GM13977 (cell line): Measurements from ENCODE around the gene CKS1B.
A peak's percentile ranks its signal among the peaks of the same experiment; 100 is the strongest.

Experiments used
- DNase-seq: peaks from one replicate; pipeline ENCODE4 v3.0.0; 2012; ENCODE audit warnings: low spot score
- in situ Hi-C: fragments of 300-500 bp; cut with MboI; formaldehyde crosslinking; loops from one replicate; pipeline ENCODE4 v1.12.0; 2022; ENCODE audit warnings: low sequenced_read_pairs, low pct_unique_long_range_greater_than_20kb, mixed read lengths, inconsistent platforms; ENCODE audit not compliant: unreplicated experiment
- TF ChIP-seq, protein P1 (sequence below): IDR thresholded peaks from 2 replicates; pipeline ENCODE4 v1.5.1; 2012; ENCODE audit warnings: mild to moderate bottlenecking, control low read depth; ENCODE audit not compliant: insufficient read depth; ENCODE audit errors: extremely low read depth, missing control alignments

The CKS1B gene

DNA sequence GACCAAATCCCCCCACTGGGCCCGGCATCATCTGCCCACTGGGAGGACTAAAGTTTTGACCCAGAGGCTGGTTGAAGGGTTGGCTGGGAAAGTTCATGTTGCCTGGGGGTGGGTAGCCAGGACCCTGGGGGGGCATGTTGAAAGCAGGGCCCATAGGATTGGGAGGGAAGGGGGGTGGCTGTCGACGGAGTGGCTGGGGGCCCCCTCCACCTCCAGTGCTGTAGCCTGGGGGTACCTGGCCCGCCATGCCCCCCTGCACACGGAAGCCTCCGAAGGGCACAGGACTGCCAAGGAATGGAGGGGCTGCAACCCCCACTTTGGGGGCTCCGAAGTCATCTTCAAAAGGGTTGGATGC, 15.1 kb upstream of the CKS1B start:
- in situ Hi-C loops = no loop called here
- TF ChIP-seq, protein P1, sequence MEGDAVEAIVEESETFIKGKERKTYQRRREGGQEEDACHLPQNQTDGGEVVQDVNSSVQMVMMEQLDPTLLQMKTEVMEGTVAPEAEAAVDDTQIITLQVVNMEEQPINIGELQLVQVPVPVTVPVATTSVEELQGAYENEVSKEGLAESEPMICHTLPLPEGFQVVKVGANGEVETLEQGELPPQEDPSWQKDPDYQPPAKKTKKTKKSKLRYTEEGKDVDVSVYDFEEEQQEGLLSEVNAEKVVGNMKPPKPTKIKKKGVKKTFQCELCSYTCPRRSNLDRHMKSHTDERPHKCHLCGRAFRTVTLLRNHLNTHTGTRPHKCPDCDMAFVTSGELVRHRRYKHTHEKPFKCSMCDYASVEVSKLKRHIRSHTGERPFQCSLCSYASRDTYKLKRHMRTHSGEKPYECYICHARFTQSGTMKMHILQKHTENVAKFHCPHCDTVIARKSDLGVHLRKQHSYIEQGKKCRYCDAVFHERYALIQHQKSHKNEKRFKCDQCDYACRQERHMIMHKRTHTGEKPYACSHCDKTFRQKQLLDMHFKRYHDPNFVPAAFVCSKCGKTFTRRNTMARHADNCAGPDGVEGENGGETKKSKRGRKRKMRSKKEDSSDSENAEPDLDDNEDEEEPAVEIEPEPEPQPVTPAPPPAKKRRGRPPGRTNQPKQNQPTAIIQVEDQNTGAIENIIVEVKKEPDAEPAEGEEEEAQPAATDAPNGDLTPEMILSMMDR = no peak

DNA sequence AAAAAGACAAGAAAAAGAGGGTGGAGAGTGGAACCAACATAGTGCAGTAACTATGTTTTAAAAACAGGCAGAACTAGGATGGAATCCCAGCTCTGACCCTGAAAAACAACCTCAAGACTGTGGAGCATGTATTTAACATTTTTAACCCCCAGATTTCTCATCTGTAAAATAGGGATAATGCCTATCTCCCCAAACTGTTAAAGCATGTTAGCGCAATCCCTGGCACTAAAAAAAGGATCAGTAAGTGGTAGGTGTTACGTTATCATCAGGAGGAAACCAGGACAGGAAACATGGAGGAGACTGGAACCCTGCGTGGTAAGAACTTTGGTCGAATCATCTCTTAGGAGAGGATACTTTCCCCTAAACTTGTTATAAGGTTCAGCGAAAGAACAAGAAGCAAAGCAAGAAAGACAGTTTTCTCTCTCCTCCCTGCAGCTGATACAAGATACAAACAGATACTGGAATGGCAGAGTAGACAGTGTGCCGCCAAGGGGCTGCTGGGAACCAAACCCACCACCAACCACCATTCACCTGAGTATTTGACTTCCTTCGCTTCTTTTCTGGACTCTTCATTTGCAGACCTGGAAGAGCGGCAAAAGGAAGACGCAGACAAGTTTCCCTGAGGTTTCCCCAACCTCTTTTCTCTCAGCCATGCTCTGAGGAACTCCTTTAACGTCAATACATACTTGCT, 13.9 kb upstream of the CKS1B start:
- TF ChIP-seq, protein P1 = no peak
- in situ Hi-C loops = no loop called here
- DNase-seq = no peak

More for the DNA sequence above, 15.1 kb upstream of the CKS1B start:
- DNase-seq = no peak

DNA sequence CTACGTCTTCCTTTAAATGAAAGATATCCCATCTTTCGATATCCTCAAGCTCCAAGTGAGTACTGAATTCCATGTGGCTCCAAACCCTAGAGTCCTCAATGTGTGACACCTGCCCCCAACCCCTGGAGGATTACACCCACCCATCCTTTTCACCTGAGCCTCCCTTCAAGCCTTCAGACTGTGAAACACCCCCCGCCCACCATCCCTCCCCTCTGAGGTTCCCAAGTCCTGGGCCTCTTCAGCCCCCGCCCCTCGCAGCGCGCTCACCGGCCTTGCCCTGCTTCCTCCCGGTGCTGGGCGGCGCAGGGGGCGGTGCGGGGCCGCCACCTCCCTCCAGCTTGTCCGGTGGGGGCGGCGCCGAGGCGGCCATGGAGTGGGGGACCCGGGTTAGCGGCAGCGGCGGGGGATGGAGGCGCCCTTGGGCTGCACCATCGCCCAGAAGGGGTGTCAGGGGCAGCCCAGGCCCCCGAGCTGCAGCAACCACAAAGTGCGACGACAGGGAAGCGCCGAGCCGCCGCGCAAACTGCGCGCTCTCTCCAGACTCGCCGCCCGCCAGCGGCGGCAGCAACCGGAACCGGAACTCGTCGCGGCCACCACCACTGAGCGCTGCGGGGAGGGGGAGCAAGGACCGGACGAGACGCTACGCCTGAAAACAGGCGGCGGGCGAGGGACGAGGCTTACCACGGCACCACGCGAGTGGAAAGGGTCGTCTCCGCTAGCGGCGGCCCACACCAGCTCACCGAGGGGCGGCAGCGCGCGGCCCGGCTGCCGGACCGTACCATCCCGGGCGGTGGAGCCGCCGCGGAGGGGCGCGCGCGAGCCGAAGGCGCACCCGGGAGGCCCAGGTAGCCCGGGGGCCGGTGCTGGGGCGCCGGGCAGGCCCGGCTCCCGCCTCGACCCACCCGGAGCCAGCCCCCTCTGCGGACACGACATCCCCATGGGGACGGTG, 13.0 kb upstream of the CKS1B start, which contains the start of gene PYGO2:
Gene PYGO2 (minus strand): TSS at position 576 of the 949 bp plus-strand sequence. CDS start 206 bp downstream, at position 370.
- in situ Hi-C loops = no loop called here
- TF ChIP-seq, protein P1 = peak; percentile 75
- DNase-seq = peak; percentile 93

DNA sequence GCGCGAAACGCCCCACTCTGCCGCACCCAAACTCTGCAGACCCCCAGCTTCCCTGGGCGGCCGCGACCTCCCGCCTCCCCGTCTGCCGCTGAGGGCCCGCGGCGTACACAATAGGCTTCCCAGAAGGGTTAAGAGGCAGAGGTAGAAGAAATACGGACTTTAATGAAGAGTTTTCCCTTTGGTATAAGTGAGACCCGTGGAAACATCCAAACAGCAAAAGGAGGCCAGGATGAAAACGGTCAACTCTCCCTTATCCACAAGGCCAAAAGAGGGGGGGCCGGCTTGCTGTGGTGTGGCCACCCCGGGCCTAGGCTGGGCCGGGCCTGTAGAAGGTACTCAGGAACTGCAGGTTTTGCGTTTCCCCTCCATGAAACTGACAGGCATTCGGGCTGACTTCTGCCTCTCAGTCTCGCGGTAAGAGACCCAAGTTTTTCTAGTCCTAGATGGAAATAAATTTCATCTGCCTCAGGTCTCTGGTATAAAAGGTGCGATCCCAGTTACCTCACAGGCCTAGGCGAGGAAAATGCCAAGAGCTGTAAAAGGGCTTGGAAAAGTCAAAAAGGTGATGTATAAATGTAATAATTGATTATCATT, 12.2 kb upstream of the CKS1B start:
- TF ChIP-seq, protein P1 = no peak
- in situ Hi-C loops = no loop called here
- DNase-seq = peak; percentile 50

DNA sequence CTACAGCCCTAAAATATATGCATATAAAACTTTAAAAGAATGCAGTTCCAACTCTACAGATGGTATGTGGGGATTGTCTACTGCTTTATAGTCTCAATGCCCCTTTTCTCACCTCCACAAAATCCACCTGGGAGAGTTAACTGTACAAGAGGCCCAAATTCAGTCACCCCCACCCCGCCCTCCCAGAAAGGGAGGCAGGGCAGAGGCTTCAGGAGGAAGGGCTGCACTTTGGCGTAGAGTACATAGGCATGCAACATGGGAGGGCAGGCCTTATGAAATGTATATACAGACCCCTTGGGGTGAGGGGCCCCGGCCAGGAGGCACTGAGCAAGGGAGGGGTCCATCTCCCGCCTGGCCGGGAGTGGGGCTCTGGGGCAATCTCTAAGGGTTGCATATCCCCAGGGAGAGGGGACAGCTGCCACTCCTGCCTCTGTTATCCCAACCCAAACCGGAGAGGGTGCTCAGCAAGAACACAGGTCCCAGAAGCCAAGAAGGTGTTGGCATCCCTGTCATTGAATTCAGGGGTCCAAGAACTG, 11.6 kb upstream of the CKS1B start:
- DNase-seq = no peak
- in situ Hi-C loops = no loop called here
- TF ChIP-seq, protein P1 = no peak

DNA sequence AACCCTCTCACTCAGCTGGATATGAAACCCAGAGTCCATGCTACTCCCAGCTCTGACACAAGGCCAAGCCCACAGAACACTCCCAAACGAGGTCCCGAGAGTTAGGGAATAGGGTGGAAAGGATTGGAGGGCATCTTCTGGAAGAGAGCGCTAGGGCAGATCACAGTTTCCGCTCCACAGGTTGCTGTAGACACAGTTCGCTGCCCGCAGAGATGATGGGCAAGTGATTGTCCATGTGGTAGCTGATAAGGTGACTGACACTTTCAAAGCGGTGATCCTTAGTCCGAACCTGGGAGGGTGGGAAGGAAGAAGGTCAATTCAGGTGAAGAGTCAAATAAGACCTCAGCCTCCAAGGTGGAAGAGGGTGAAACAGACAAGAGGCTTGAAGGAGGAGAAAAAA, 10.8 kb upstream of the CKS1B start:
- in situ Hi-C loops = no loop called here
- DNase-seq = no peak
- TF ChIP-seq, protein P1 = no peak
